GM18505 (cell line): ENCODE measurements around the gene ARHGAP8.
"Not testable (repeated sequence)": the region's sequence is repeated elsewhere in the genome, so short reads cannot be mapped to it uniquely, and the experiment has no call there.

Source experiments
- ATAC-seq: cut with Tn5 transposase; IDR thresholded peaks from one replicate; pipeline ENCODE4 v1.9.1; 2021; ENCODE audit not compliant: unreplicated experiment
- POLR2A ChIP-seq: IDR thresholded peaks from 4 replicates; pipeline ENCODE4 v1.6.1; 2011; ENCODE audit warnings: borderline replicate concordance; ENCODE audit not compliant: insufficient read depth, insufficient read length; ENCODE audit errors: extremely low read depth

ARHGAP8 gene

DNA sequence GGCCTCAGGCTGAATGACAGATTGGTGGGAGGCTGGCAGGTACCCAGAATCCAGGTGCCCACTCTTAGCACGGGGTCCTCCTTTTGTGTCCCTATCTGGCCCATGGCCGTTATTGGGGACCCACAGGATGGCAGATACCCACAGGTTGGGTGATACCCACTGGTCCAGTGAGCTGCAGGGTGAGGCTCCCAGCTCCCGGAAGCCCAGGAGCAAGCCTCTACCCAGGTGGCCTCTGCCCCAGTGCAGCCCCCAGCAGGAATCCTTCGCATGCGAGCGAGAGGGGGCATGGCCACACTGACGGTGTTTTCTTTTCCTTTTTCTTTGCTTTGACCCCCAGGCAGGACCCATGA lies 141.3 kb downstream of the ARHGAP8 start:
- no peak for ATAC-seq
- no peak for TF ChIP-seq POLR2A

DNA sequence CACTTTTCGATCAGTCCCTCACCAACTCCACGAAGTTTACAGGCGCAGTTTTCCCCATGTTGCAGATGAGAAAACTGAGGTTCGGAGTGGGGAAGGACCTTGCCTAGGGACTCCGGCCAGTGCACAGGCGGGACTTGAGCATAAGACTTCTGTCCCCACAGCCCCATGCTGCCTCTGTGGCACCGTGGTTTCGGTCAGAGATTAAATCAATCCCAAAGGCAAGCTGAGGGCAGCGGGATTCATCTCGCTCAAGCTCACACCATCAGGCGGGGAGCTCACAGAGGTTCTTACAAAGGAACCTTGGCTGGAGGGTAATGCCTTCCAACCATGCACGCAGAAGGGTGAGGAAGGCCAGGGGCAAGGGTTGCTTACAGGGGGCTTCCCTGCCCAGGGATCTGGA lies 141.9 kb downstream of the ARHGAP8 start:
- no peak for ATAC-seq
- no peak for TF ChIP-seq POLR2A

DNA sequence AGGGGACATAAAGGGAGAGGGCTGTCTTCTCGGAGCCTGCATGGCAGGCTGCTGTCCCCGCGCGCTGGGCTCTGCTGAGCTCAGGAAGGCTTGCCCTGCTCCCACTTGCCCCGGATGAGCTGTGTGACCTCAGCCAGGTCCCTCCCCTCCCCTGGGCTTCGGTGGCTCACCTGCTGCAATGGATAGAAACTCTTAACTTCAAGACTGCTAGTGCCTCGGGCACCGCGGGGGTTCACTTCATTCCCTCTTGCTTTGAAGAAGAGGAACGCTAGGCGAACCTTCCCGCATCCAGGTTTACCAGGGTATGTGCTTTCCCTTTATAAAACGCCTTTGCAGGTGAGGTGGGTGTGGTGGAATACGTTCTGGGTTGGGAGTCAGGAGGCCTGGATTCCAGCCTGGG lies 142.4 kb downstream of the ARHGAP8 start:
- ATAC-seq, result no peak
- TF ChIP-seq POLR2A, result no peak

DNA sequence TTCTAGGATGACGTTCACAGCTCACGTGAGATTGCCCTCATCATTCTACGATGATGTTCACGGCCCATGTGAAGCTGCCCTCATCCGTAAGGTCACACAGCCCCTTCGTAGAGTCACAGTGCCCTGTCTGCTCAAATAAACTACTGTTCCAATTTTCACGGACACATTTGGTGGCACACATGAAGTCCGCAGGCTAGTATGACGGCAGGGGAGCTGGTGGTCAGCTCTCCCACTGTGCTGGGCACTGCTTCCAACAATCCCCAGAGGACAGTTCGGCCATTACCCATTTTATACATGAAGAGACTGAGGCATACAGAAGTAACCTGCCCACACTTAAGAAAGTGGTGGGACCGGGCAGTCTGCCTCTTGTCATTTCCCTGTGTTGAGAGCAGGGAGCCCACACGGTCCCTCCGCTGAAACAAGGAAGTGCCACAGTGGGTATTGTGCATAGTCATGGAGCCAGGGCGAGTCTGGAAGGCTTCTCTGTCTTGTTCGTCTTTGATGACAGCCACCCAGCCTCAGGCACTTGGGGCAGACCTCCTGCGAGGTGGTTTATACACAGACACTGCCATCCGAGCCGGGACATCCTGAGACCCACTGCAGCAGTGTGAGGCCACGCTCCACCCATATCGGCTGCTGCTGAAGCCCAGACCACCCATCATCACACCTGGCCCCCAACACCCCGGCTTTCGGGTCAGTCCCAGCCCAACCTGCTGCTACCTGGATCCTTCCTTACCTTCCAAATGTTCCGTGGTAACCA lies 143.1 kb downstream of the ARHGAP8 start:
- ATAC-seq, result no peak

DNA sequence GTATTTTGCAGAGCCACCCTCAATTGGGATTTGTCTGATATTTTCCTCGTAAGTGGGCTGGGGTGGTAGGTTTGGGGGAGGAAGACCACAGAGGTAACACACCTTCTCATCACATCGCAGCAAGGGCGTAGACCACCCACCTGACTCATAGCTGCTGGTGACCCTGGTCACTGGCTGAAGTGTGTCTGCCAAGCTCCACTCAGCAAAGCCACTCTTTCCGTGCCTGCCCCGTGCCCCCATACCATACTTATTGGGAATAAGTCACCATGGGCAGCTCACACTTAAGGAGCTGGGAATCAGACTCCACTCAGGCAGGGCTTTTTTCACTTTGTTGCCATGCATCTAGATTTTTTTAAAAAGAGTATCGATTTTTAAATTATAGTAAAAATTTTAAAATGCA lies 145.9 kb downstream of the ARHGAP8 start:
- TF ChIP-seq POLR2A, result no peak
- no peak for ATAC-seq

More for the DNA sequence above, 143.1 kb downstream of the ARHGAP8 start:
- TF ChIP-seq POLR2A, result no peak

DNA sequence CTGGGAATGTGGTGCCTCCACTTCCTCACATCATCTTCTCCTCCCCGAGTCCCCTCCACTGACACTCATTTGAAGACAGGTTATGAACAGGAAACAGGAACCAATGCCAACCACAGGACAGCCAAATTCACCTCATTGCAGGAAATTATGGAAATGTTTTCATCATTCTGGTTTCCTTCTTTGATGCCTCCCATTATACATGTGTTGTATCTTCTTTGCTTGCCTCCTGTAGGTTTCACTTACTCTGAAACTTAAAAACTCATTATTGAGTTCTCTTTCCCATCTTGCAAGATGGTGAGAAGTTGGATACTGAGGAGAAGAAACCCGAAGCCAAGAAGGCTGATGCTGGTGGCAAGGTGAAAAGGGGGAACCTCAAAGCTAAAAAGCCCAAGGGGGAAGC lies 148.9 kb downstream of the ARHGAP8 start:
- TF ChIP-seq POLR2A, result no peak
- ATAC-seq, result no peak

DNA sequence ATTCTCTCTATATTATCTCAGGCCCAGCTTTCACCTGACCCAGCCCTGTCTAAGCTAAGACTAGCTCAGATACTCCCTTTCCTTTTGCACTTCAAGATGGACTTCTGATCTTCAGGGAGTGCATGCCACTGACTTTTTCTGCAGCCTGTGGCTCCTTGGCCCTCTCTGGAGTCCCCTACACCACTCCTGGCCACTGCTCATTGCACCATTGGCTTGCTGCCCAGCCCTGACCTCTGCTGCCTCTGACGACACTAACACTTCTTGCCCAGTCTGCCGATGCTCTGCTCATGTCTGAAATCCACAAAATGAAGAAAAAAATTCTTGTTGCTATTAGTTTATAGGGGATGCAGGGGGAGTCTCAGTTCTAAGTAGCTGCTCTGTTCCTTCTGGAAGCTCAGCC lies 150.8 kb downstream of the ARHGAP8 start:
- ATAC-seq, result not testable (repeated sequence)

DNA sequence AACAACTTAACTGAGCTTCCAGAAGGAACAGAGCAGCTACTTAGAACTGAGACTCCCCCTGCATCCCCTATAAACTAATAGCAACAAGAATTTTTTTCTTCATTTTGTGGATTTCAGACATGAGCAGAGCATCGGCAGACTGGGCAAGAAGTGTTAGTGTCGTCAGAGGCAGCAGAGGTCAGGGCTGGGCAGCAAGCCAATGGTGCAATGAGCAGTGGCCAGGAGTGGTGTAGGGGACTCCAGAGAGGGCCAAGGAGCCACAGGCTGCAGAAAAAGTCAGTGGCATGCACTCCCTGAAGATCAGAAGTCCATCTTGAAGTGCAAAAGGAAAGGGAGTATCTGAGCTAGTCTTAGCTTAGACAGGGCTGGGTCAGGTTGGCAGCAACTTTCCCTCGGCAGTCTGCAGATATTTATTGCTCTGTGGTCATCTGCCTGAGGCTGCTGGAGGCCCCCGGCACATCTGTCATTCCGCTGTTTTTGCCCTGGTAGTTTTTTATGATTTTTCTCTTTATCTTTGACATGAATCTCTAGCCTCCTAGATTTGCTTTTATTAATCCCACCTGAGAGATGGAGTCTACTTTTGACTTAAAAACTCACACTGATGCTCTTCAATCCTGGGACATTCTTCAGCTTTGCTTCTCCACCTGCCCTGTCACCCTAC lies 152.2 kb downstream of the ARHGAP8 start:
- not testable (repeated sequence) for ATAC-seq

DNA sequence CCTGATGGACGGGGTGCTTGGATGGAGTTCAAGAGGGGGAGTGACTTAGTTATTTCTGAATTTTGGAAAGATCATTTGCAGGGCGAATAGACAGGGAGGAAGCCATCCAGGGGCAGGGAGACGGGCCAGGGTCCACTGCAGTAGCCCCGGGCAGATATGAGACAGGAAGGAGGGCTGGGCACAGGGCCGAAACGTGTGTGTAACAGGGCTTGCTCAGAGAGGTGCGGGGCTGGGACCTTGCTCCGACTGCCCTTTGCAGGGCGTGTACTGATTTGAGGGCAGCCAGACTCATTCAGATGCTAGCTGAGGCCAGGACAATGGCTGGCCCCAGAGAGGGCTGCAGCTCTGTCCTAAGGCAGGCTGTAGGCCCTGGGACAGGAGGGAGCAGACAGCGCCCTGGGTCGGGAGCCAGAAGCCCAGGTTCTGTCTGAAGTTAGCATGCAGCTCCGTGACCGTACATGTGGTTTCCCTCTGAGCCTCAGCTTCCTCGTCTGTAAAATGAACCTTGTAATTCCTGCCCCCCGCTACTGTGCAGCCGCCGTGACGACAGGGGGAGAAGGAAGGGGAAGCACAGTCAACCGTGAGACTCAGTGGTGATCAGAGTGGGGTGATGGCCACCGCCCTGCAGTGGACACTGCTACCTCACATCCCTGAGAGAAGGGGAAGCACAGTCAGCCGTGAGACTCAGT lies 154.0 kb downstream of the ARHGAP8 start:
- no peak for TF ChIP-seq POLR2A
- no peak for ATAC-seq

DNA sequence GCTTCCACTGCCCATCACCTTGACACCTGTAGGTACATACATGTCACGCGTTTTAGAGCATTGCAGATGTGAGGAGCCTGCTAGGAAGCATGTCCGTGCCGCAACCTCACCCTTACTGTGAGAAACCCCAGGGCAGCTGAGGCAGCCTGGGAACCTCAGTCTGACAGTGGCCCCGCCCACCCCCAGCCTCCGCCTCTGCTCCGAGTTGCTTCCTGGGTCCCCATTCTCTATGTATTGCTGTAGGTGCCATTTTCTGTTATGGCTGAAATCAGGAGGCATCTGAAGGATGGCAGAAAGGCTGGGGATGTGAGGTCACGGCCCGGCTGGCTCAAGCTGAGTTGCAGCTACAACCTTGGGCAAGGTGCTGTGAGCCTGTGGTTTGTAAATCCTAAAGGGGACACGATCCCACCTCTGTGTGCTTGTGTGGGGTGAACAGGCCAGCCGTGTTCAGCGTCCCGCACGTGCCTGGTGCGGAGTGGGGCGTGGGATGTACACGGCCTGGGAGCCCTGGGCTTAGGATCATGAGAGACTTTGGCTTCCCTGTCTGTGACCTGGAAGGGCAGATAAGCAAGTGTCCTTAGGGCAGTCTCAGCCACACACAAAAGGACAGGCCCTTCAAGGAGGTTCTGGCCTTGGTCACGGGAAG lies 154.7 kb downstream of the ARHGAP8 start:
- no peak for ATAC-seq
- TF ChIP-seq POLR2A, result no peak

DNA sequence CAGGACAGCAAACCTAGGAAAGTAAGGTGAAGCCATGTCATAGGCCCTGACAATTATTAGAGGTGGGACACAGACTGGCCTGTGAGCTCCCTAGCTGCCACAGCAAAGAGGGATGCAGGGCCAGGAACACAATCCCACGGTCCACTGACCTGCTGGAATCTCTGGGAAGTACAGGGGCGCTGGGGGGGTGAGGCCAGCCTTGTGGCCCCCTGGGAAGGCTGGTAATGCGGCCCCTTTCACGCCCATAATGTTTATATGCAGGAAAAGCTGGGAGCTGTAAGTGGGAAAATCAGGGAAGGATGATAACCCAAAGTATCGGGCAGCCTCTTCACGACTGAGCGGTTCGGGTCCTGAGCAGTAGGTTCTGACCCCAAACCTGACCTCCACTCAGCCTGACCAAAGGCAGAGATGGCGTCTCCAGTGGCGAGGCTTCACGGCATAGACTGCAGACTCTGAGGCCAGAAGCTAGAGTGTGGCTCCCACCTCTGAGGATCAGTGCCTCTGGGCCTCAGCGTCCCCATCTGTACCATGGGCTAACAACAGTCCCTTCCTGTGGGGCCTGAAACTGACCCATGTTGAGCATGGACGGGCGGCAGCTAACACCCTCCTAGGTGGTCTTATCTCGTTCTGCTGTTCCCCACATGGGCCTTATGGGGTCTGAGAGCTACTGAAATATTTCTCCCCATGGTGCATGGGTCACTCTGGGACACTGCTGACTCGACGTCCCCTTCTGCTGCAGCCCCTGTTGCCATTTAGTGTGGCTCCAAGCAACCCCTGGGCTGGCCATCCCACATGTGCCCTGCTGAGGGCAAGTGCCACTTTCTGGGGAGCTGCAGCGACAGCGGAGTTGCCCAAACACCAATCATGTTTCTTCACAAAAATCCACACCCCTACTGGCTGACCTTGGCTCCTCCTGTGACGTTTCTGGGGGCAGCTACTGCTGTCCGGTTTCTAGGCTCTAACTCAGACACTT lies 155.7 kb downstream of the ARHGAP8 start:
- TF ChIP-seq POLR2A, result no peak
- no peak for ATAC-seq

DNA sequence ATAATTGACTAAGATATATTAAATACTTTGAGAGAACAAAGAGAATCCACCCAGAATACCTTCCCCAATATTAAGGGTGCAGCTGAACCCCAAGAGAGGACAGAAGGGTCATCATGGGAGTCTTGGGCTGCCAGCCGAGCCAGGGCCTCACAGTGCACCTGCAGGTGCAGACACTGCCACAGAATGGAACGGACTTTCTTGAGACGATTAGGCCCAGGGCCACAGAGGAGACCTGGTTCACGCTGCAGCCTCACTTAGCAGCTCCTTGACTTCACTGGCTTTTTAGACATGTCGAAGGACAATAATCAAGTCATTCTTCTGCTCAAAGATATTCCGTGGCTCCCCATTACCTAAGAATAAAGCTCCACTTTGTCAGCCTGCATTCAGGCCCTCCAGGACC lies 156.9 kb downstream of the ARHGAP8 start:
- TF ChIP-seq POLR2A, result no peak
- ATAC-seq, result no peak
